DMS53 treated with DMSO at 0.1 percent for 48 hours (cell line): ENCODE results near the gene OR4D10.
"Not testable (repeated sequence)": the region's sequence is repeated elsewhere in the genome, so short reads cannot be mapped to it uniquely, and the experiment has no call there.

Experiments
- DNase-seq: peaks from one replicate; lab custom pipeline; 2025; ENCODE audit not compliant: unreplicated experiment; lab: John Stamatoyannopoulos, UW

The OR4D10 gene

DNA sequence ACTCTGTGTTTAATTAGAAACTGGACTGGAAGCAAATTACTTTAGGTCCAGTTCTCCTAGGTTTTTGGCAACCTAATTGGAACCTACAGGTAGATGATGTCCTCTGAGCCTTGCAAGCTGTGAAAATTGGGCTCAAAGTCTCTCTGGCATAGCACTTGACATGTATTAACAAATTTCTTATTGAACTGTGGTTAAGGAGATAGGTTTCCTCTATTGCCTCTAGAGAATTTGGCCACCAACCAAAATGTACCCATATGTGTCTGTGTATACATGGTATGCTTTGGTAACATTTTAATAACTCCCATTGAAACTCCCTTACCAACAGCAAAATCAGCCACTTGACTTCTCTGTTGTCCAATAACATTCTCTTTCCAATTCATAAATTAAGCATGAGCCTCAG is at the start of gene OR4D10:
TSS of gene OR4D10 (plus strand) at position 301 of the 400 bp plus-strand sequence. CDS start 4,115 bp downstream, outside the sequence.
- DNase-seq = no peak

DNA sequence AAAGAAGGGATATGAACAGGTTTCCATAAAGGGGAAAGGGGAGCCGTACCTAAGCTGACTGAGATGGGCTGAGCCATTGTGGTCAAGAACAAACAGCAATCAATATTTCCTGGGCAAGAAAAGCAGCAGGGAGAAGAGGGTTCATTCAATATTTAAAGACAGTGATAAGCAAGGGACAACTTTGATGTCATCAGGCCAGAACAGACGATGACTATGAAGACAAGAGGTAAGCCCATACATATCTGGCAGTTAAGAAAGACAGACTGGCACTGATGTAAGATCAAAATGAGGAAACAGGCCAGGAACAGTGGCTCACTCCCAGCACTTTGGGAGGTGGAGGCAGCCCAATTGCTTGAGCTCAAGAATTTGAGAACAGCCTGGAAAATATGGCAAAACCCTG is 49.3 kb upstream of the OR4D10 start:
- no peak for DNase-seq

DNA sequence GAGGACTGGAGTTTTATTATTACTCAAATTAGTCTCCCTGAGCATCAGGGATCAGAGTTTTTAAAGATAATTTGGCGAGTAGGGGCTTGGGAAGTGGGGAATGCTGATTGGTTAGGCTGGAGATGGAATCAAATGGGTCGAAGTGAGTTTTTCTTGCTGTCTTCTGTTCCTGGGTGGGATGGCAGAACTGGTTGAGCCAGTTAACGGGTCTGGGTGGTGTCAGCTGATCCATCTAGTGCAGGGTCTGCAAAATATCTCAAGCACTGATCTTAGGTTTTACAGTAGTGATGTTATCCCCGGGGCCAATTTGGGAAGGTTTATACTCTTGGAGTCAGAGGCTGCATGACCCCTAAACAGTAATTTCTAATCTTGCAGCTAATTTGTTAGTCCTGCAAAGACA is 48.0 kb upstream of the OR4D10 start:
- DNase-seq = no peak

DNA sequence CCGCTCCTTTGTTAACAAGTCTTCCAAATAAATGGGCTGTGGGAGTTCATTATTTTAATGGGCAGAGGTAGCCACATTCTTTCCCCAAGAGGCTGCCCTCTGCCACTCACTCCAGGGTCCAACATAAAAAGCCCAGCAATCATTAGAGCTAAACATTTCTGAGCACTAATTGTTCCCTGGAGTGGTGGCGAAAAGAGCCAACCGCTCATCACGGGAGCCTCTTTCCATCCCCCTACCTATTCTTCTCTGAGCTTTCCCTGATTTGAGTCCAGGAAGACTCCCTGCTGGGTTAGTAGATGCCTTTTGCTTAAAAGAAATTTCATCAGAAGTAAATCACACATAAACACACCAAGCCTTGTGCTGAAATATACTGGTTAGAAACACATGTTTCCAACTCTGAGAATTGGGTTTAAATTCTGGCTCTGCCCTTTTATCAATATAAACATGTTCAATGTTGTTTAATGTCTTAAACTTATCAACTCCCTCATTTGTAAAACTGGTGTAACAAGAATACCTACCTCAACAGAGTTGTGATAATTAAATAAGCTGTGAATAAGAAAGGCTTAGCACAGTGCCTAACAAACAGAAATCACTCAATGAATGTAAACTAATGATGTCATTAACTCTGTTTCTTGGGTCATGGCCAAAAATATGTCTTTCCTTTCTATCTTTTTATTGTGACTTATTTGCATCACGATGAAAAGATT is 46.6 kb upstream of the OR4D10 start, which contains the start of gene OR5A2:
TSS of gene OR5A2 (minus strand) at position 53 of the 707 bp plus-strand sequence. CDS start 3,460 bp downstream, outside the sequence.
- DNase-seq = no peak

- DNase-seq = no peak
Observed at GRCh38 chr11:59427068-59427382, 46.1 kb upstream of the OR4D10 start.

DNA sequence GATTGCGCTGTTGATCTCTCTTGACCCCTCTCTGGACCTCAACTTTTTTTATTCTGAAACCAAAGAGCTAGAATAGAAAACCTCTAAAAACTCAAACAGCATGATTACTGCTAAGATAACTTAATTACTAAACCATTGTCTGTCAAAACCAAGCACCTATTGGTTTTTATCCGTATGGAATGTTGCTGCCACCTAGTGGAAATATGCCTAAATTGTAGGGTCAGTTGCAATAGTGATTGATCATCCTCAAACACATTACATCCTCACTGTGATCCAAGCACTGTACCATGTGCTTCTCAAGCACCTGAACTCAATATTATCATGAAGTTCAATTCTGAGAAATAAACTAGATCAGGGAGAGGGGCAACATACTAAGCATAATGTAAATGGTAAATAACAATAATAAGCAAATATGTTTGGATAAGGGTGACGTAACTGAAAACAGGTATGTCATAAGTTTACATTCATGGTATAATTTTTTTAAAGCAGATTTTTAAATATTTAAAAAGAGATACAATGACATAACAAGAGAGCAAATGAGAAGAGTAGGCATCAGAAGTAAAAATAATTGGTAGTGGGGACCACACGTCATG is 43.1 kb upstream of the OR4D10 start:
- DNase-seq = no peak

GRCh38 chr11:59436169-59436568 is 36.9 kb upstream of the OR4D10 start, which contains the start of gene OR5A1:
TSS of gene OR5A1 (plus strand) at chr11:59436469. CDS start at chr11:59443169, 6,700 bp downstream.
- no peak for DNase-seq

DNA sequence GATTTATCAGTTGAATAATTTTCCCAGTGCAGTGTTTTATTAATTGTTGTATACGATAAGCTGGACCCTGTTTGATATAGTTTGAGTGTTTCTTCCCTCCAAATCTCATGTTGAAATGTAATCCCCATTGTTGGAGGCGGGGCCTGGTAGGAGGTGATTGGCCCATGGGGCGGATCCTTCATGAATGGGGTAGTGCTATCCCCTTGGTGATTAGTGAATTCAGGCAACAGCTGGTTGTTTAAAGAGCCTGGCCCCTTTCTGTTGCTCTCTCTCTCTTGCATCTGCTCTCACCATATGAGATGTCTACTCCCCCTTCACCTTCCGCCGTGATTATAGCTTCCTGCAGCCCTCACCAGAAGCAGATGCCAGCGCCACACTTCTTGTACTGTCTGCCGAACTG is 35.3 kb upstream of the OR4D10 start:
- DNase-seq = no peak

DNA sequence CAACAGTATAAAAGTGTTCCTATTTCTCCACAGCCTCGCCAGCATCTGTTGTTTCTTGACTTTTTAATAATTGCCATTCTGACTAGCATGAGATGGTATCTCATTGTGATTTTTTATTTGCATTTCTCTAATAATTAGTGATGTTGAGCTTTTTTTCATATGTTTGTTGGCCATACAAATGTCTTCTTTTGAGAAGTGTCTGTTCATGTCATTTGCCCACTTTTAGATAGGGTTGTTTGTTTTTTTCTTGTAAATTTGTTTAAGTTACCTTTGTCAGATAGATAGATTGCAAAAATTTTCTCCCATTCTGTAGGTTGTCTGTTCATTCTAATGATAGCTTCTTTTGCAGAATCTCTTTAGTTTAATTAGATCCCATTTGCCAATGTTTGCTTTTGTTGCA is 27.5 kb upstream of the OR4D10 start:
- DNase-seq = not testable (repeated sequence)

DNA sequence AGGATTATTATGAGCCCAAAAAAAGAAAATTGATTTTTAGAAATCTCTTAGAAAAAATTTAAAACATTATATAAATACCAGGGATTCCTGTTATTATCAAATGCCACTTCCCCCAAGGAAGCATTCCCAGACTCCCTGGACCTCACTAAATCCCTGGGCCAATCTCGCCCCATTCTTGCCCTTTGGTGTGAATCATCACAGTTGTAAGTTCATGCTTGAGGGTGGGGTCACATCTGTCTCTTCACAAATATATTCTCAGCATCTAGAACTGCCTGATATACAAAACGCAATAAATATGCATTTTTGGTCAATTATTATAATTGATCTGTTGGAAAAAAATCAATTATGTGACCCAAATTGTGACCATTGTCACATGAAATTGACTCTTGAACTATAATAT is 24.6 kb upstream of the OR4D10 start:
- DNase-seq = no peak

GRCh38 chr11:59456661-59457060 is 16.5 kb upstream of the OR4D10 start, which contains the start of gene OR4D6:
TSS of gene OR4D6 (plus strand) at chr11:59456961. CDS start at chr11:59456961, 0 bp downstream.
- no peak for DNase-seq

DNA sequence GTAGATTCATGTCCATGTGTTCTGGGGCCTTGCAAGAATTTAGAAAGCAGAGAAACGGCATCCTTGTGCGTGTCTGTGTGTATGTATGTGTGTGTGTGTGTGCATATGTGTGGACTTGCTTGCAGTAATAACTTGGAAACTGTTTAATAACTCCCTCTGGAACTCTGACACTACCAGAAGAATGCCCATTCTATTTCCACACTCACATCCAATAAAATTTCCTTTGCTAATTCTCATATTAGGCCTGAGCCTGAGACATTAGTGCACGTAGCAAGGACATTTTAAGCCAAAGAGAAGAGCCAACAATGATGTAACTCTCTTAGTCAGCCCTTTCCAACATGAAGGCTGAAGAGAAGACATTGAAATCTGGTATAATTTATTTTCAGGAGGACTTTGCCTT is 13.2 kb upstream of the OR4D10 start:
- no peak for DNase-seq

DNA sequence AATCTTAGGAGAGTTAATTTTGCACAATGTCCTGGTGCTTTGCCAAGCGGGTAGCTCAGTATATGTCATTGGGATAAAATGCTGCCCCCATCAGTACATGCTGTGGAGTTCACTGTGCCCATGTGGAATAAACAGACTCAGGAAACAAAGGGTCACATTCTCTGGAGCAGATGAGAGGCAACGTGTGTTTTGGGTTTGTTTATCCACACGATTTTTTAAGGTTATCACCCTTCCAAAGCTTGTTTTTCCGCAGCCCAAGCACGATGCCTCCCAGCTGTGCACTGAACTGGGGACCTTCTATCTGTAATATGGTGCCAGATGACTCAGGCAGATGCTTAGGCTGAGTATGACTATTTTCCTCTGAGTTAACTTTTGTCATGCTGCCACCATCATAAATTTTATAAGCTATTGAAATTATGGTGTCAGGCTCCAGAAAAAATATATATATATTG is 9.9 kb upstream of the OR4D10 start:
- DNase-seq = no peak

DNA sequence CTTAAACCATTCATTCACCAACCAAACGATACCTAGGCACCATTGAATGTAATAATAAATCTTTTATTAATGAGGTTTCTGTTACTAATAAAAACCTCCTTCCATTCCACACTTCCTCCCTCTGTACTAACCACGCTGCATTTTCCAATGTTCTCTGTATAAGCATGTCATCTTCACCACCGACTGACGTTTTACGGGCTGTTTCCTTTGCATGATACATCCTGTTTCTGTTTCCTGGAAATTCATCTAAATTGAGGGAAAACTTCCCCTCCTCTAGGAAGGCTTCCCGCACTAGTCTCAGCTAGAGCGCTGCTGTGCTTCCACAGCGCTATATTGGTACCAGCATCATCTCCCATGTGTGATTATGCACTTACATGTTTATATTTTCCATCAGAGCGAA is 2.1 kb downstream of the OR4D10 start:
- no peak for DNase-seq

GRCh38 chr11:59479906-59480305 is 6.8 kb downstream of the OR4D10 start:
- no peak for DNase-seq

DNA sequence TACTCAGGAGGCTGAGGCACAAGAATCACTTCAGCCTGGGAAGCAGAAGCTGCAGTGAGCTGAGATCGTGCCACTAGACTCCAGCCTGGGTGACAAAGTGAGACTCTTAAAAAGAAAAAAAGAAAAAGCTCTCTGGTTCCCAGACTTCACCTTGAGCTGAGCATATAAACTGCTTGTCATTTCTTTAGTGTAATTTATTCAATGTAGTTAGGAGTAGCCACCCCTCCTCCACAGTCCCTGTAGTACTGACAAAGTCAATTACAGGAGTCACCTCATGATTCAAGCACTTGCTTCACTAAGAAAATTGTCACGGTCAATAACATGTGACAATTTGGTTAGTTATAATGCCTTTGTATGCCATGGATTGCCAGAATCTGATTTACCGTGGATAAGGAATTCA is 7.2 kb downstream of the OR4D10 start:
- no peak for DNase-seq

DNA sequence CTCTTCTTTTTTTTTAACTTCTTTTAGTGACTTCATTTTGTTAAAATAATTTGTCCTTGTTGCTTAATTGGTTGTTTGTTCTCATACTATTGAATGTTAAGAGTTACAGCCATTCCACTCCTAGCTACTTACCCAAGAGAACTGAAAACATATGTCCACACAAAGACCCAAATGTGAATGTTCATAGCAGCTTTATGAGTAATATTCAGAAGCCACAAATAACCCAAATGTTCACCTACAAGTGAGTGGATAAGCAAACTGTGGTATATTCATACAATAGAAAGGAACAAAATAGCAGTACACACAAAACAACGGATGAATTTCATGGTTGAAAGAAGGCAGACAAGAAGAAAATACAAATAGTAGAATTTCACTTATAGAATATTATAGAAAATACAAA is 28.8 kb downstream of the OR4D10 start:
- DNase-seq = no peak

DNA sequence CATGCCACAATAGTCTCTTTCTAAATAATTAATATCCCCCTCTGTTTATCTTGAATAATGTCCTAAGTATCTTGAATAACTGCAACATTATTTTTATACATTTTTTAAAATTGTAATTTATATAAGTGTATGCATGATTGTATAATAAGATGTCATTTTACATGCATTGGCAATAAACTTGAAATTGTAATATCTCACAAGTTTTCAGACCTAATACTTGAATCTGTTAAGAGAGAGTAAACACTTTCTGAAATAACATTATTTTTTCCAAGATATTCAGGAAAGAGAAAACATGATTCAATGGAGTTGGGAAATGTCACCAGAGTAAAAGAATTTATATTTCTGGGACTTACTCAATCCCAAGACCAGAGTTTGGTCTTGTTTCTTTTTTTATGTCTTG is 30.2 kb downstream of the OR4D10 start, which contains the start of gene OR4D11:
TSS of gene OR4D11 (plus strand) at position 301 of the 400 bp plus-strand sequence. CDS start at position 301, 0 bp downstream.
- DNase-seq = no peak

DNA sequence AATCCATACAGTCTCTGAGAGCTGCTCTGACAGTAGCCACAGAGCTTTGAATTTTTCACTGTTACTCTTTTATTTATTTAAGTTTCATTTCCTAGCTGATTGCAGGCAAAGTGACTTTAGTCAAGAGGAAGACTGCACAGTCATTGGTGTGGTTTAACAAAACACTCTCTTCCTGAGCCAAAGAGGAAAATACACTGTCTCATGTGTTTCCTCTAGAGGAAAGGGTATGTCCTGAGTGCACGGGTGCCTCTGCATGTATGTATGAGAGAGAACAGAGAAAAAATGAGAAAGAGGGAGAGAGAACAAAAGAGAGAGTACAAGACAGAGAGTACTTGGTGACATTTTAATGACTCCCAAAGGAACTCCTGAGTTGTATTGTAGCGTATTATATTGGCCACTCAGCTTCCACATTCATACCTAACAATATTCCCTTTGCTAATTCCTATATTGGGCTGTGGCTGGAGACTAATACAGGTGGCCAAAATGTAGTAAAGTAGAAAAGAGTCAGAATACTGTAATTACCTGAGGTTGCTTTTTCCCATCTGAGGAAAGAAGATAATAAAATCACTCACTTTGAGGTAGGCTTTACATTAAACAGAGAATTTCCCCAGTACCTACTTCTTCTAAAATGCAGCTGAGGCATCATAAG is 38.0 kb downstream of the OR4D10 start, which contains the start of gene OR4D9:
TSS of gene OR4D9 (plus strand) at position 599 of the 649 bp plus-strand sequence. CDS start 3,374 bp downstream, outside the sequence.
- no peak for DNase-seq

DNA sequence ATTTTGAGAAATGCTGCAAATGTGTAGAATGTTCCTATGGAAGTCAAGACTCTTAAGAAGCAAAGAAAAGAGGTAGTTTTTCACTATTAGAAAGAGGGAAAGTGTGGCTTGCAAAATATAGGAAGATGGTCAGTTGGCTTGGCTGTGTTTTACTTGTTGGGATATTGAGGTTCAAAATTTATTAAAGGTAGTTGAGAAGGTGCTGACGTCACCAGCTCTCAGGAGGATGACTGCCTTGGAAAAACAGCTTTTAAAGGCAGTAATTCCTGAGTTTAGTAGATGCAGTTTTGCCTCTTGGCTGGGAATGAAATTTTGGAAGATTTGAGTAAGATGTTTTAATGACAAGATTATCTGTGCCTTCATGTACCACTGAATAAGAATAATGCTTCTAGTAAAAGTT is 38.6 kb downstream of the OR4D10 start:
- no peak for DNase-seq

DNA sequence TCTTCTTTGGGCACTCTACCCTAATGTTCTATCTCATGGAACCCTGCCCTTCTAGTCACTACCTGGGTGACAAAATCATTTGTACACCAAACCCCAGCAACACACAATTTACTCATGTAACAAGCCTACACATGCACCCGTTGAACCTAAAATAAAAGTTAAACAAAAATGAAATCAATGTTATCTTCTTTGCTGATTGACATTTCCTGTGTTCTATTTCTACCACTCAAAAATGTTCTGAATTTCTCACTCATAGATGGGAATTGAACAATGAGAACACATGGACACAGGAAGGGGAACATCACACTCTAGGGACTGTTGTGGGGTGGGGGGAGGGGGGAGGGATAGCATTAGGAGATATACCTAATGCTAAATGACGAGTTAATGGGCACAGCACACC is 47.0 kb downstream of the OR4D10 start:
- not testable (repeated sequence) for DNase-seq

GRCh38 chr11:59520741-59521140 is 47.6 kb downstream of the OR4D10 start:
- DNase-seq = no peak
